Endothelial cell (in vitro differentiated cells): ENCODE data around the gene ECI2. TPM values are rescaled to one million over a fixed set of nuclear protein-coding genes. Genes with fewer than 3 reads are reported as not detected.
A peak's percentile ranks its signal among the peaks of the same experiment; 100 is the strongest.

Experiments used
- DNase-seq: peaks from one replicate; pipeline ENCODE4 v3.0.0; 2021; ENCODE audit warnings: low spot score
- H3K27ac Mint-ChIP-seq: one replicate; pipeline ENCODE4 v1.8.0; 2021; ENCODE audit warnings: mixed read lengths, inconsistent platforms; ENCODE audit not compliant: unreplicated experiment
- H3K27me3 Mint-ChIP-seq: one replicate; pipeline ENCODE4 v1.8.0; 2021; ENCODE audit warnings: mild to moderate bottlenecking, moderate library complexity, mixed read lengths, inconsistent platforms; ENCODE audit not compliant: unreplicated experiment
- H3K36me3 Mint-ChIP-seq: one replicate; pipeline ENCODE4 v1.8.0; 2021; ENCODE audit warnings: mild to moderate bottlenecking, low read depth, mixed read lengths, inconsistent platforms; ENCODE audit not compliant: unreplicated experiment
- H3K4me1 Mint-ChIP-seq: one replicate; pipeline ENCODE4 v1.8.0; 2021; ENCODE audit warnings: mild to moderate bottlenecking, mixed read lengths, inconsistent platforms; ENCODE audit not compliant: unreplicated experiment
- H3K4me3 Mint-ChIP-seq: one replicate; pipeline ENCODE4 v1.8.0; 2021; ENCODE audit warnings: mild to moderate bottlenecking, mixed read lengths, inconsistent platforms; ENCODE audit not compliant: unreplicated experiment
- H3K9me3 Mint-ChIP-seq: one replicate; pipeline ENCODE4 v1.8.0; 2021; ENCODE audit warnings: mixed read lengths, inconsistent platforms; ENCODE audit not compliant: unreplicated experiment
- total RNA-seq: library from RNA; stranded (reverse); fragmentation: NEBNext Ultra II Directional; extraction: Animal tissue kit (Norgen Biotek cat#: 25700); gene quantifications from one replicate; pipeline ENCODE4 v1.2.1, GENCODE V29; 2021; ENCODE audit not compliant: unreplicated experiment
- TF ChIP-seq, protein P1 (sequence below): fragments of 200-600 bp; sonication (generic); IDR thresholded peaks from one replicate; pipeline ENCODE4 v1.5.0; 2021; ENCODE audit warnings: antibody characterized with exemption; ENCODE audit not compliant: unreplicated experiment

The ECI2 gene
- total RNA-seq, 1 donor from 2014 or later: 66.3 TPM

DNA sequence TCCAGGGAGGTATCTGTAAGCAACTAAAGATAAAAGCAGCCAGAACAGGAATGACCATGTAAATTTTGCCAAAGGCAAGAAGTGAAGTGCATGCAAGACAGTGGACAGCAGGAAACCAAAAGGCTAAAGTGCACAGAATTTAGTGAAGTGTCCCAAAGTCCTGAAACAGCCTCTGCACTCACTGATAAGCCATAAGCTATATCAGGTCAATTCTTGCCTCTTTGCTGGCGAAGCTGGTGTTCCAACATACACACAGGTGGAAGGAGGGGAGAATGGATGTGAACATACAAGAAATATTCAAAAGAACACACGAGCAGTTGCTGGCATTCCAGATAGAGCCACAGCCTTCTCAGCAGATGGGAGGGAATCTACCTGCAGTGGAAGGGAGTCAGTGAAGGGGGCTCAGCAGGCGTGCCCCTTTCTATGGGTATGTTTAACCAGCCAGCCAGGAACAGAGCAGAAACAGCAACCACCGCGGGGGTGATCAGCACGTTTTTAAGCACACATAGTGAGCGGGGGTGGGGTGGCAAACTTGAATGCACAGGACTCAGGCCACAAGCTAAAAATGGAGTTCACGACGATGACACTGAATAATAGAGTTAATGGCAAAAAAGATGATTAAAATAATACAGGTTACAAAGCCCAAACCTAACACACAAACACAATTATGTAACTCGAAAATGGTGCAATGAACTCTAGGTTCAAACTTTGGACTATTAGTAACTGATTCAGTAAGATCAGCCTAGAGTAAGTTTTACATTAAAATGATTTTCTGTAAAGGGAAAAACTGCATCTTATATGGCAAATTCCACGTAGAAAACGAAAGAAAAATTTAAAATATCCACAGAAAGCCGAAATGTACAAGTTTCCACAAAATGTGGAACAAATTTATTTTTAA is 1.2 kb downstream of the ECI2 start:
- H3K4me1 Mint-ChIP-seq: peaks cover 15% of the 10 kb centered on the region
- H3K27ac Mint-ChIP-seq: peak overlapping the region; percentile 55
- DNase-seq: no peak
- H3K9me3 Mint-ChIP-seq: no peaks in the 10 kb centered on the region
- peak overlapping the region; percentile 90 for H3K4me3 Mint-ChIP-seq
- H3K27me3 Mint-ChIP-seq: peaks cover 2% of the 10 kb centered on the region
- H3K36me3 Mint-ChIP-seq: peaks cover 34% of the 10 kb centered on the region
- TF ChIP-seq, protein P1, sequence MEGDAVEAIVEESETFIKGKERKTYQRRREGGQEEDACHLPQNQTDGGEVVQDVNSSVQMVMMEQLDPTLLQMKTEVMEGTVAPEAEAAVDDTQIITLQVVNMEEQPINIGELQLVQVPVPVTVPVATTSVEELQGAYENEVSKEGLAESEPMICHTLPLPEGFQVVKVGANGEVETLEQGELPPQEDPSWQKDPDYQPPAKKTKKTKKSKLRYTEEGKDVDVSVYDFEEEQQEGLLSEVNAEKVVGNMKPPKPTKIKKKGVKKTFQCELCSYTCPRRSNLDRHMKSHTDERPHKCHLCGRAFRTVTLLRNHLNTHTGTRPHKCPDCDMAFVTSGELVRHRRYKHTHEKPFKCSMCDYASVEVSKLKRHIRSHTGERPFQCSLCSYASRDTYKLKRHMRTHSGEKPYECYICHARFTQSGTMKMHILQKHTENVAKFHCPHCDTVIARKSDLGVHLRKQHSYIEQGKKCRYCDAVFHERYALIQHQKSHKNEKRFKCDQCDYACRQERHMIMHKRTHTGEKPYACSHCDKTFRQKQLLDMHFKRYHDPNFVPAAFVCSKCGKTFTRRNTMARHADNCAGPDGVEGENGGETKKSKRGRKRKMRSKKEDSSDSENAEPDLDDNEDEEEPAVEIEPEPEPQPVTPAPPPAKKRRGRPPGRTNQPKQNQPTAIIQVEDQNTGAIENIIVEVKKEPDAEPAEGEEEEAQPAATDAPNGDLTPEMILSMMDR: no peak

DNA sequence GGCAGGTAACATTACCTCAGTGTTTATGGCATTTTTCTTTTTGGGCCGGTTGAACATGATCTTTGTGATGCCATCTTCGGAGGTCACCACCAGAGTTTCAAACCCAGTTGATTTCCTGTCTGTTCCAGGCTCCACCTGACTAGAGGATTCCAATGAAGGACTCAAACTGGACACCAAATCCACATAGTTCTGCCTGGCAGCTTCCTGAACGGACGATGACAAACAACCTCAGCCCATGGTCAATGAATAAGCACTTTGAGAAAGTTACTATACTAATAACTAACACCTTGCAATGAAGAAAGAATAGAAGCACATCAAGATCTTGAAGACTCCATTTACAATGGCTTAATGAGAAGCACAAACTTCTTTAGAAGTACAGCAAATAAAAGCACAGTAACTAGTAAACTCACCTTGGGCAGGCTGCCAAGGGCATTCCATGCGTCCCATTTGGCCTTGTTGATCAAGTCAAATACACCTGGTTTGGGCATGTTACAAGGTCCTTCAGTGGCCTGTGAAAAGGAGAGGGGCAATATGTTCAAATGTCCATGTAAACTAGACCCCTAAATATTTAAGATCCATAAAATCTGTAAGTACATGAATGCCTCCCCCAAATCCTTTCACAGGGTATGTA is 4.9 kb downstream of the ECI2 start:
- H3K27ac Mint-ChIP-seq: no peak overlapping the region
- TF ChIP-seq, protein P1: no peak
- H3K4me1 Mint-ChIP-seq: peaks cover 10% of the 10 kb centered on the region
- no peaks in the 10 kb centered on the region for H3K9me3 Mint-ChIP-seq
- no peak for DNase-seq
- H3K27me3 Mint-ChIP-seq: peaks cover 2% of the 10 kb centered on the region
- H3K4me3 Mint-ChIP-seq: peak overlapping the region; percentile 29
- H3K36me3 Mint-ChIP-seq: peaks cover 48% of the 10 kb centered on the region

DNA sequence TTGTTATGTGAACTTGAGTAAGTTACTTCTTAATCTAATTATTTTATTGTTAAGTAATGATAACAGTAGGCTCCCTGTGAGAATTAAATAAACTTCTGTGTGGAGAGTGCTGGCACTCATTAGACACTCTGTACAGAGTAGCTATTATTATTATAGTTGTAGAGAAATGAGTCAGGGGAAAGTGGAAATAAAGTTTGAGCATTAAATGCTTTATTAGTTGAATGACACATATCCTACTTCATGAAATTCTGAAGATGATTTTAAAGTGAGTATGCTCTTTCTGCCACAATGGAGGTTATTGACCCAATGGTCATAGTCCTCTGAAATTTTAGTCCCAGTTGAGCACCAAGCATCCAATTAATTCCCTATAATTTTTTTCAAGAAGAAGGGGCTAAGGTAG is 5.9 kb downstream of the ECI2 start:
- H3K36me3 Mint-ChIP-seq: peaks cover 49% of the 10 kb centered on the region
- H3K9me3 Mint-ChIP-seq: no peaks in the 10 kb centered on the region
- no peak overlapping the region for H3K27ac Mint-ChIP-seq
- no peaks in the 10 kb centered on the region for H3K27me3 Mint-ChIP-seq
- no peak overlapping the region for H3K4me3 Mint-ChIP-seq
- DNase-seq: no peak
- H3K4me1 Mint-ChIP-seq: peaks cover 10% of the 10 kb centered on the region
- TF ChIP-seq, protein P1: no peak

DNA sequence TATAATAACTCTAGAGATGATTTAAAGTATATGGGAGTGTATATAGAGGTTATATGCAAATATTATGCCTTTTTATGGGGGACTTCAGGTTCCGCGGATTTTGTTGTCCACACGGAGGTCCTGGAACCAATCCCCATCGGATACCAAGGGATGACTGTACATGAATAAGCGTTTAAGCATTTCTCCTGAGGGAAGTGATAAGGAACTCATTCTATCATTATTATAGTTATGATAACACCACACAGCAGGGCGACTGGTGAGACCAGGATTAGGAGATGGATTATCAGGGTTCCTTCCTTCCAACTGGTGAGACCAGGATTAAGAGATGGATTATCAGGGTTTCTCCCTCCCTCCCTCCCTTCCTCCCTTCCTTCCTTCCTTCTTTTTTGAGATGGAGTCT is 6.6 kb downstream of the ECI2 start:
- no peaks in the 10 kb centered on the region for H3K27me3 Mint-ChIP-seq
- TF ChIP-seq, protein P1: no peak
- H3K36me3 Mint-ChIP-seq: peaks cover 49% of the 10 kb centered on the region
- peaks cover 3% of the 10 kb centered on the region for H3K4me1 Mint-ChIP-seq
- no peak overlapping the region for H3K4me3 Mint-ChIP-seq
- no peak overlapping the region for H3K27ac Mint-ChIP-seq
- no peak for DNase-seq
- no peaks in the 10 kb centered on the region for H3K9me3 Mint-ChIP-seq

DNA sequence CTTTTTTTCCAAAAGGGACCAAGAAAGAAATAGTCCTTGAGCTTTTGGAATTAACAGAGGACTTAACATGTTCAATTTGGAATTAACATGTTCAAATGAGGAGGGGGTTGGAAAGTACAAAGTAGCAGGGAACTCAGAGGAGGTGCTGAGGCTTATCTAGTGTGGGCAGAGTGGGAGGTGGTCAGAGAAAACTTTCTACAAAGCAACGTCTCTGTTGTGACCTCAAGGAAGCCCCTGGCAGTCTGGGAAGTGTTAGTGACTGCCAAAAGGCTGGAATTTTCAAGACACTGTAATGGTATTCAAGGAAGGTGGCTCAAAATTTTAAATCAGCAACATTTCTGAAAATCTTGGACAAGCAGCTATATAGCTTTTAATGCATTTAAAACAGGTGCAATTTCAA is 7.3 kb downstream of the ECI2 start:
- Mint-ChIP-seq H3K9me3 (no peaks in the 10 kb centered on the region), H3K4me1 (no peaks in the 10 kb centered on the region), H3K36me3 (peaks cover 43% of the 10 kb centered on the region), H3K27me3 (no peaks in the 10 kb centered on the region), H3K27ac (no peak overlapping the region), H3K4me3 (no peak overlapping the region)
- no peak for DNase-seq
- TF ChIP-seq, protein P1: no peak
